Activated B cell treated with CpG ODN at 0.5 μM for 24 hours (primary cell): ENCODE measurements around the gene NDST1. TPM values are rescaled to one million over a fixed set of nuclear protein-coding genes. Genes with fewer than 3 reads are reported as not detected.

Experiments
- ATAC-seq: fragments of 200-7000 bp; cut with Tn5 transposase; one replicate; pipeline ENCODE4 v1.10.0; 2021; ENCODE audit warnings: low read depth, mild to moderate bottlenecking, moderate library complexity
- CTCF ChIA-PET: fragments of 350-600 bp; sonication (Branson Sonifier 250); formaldehyde crosslinking; loops from one replicate; lab custom pipeline; 2021; ENCODE audit warnings: antibody characterized with exemption; lab: Charles Lee
- POLR2A ChIA-PET: fragments of 350-600 bp; sonication (Branson Sonifier 250); formaldehyde crosslinking; loops from one replicate; lab custom pipeline; 2021; ENCODE audit warnings: antibody characterized with exemption; lab: Charles Lee
- DNase-seq: peaks from one replicate; pipeline ENCODE4 v3.0.0; 2022
- H3K27ac Mint-ChIP-seq: one replicate; pipeline ENCODE4 v1.8.0; 2020; ENCODE audit warnings: mixed read lengths
- H3K27me3 Mint-ChIP-seq: one replicate; pipeline ENCODE4 v1.8.0; 2021; ENCODE audit warnings: mixed read lengths
- H3K36me3 Mint-ChIP-seq: one replicate; pipeline ENCODE4 v1.8.0; 2021; ENCODE audit warnings: low read depth, mixed read lengths
- H3K4me1 Mint-ChIP-seq: one replicate; pipeline ENCODE4 v1.8.0; 2021; ENCODE audit warnings: mixed read lengths
- H3K4me3 Mint-ChIP-seq: one replicate; pipeline ENCODE4 v1.8.0; 2020; ENCODE audit warnings: mild to moderate bottlenecking, mixed read lengths
- H3K9me3 Mint-ChIP-seq: one replicate; pipeline ENCODE4 v1.8.0; 2020; ENCODE audit warnings: mixed read lengths
- CTCF ChIP-seq: fragments of 200-600 bp; IDR thresholded peaks from one replicate; pipeline ENCODE4 v1.8.0; 2022; ENCODE audit warnings: antibody characterized with exemption, mild to moderate bottlenecking
- intact Hi-C: fragments of 100-400 bp; cut with micrococcal nuclease; formaldehyde crosslinking; loops from one replicate; pipeline ENCODE4 v1.15.1; 2024
- total RNA-seq: library from RNA; stranded (reverse); gene quantifications from 2 replicates; pipeline ENCODE4 v1.2.3, GENCODE V29; 2022

The NDST1 gene
- total RNA-seq, 1 donor from 2014 or later: 8.1 TPM

- Mint-ChIP-seq H3K36me3 (no peaks in the 10 kb centered on the region), H3K27ac (no peak overlapping the region), H3K4me1 (peaks cover 7% of the 10 kb centered on the region), H3K27me3 (no peaks in the 10 kb centered on the region), H3K9me3 (no peaks in the 10 kb centered on the region), H3K4me3 (no peak overlapping the region)
- no peak for TF ChIP-seq CTCF
- ChIA-PET CTCF (interaction anchor here (10.9 kb wide), 1 partner anchor 97 kb away, joined by 122 read pairs; no protein-coding TSS in a partner anchor), POLR2A (no interaction called here)
- DNase-seq (no peak), ATAC-seq (no peak)
- intact Hi-C loops: no loop called here
These were observed 49.6 kb downstream of the NDST1 start for GRCh38 chr5:150557509-150557872.

DNA sequence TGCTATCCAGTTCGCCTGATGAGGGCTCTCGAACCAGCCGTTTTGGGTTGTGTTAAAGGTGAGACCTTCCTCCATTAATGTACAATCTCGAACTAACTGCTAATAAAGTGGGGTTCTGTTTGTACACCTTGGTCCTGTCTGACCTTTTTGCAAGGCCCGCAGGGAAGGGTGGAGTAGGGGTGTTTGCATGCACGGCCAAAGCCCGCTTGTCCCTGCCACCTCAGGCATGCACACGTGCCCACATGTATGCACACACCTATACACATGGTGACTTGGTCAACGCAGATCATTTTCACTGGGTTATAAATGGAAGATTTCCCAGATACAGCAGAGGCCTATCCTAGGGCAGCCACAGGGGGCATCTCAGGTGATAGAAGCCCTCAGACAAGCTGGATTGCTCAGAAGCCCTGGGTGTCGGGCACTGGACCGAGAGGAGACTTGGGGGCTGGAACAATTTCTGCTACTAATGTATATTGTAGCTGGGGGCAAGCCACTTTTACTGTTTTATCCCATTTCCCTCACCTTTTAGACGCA is 50.2 kb downstream of the NDST1 start:
- DNase-seq (no peak), ATAC-seq (no peak)
- no peaks in the 10 kb centered on the region for H3K36me3 Mint-ChIP-seq
- TF ChIP-seq CTCF: no peak
- peaks cover 7% of the 10 kb centered on the region for H3K4me1 Mint-ChIP-seq
- intact Hi-C loops: no loop called here
- H3K27ac Mint-ChIP-seq: no peak overlapping the region
- H3K9me3 Mint-ChIP-seq: no peaks in the 10 kb centered on the region
- no peak overlapping the region for H3K4me3 Mint-ChIP-seq
- no peaks in the 10 kb centered on the region for H3K27me3 Mint-ChIP-seq
- ChIA-PET POLR2A (no interaction called here), CTCF (interaction anchor here (1.5 to 10.9 kb wide), 3 partner anchors 13 to 289 kb away, joined by 5 to 122 read pairs (median 40); partner anchors contain the start of gene IRGM)

GRCh38 chr5:150559088-150559487 is 51.2 kb downstream of the NDST1 start:
- H3K4me3 Mint-ChIP-seq: no peak overlapping the region
- ATAC-seq: no peak
- DNase-seq: no peak
- ChIA-PET CTCF (interaction anchor here (1.5 to 10.9 kb wide), 6 partner anchors 14 to 288 kb away, joined by 5 to 122 read pairs (median 18); partner anchors contain the start of genes IRGM, RBM22 and SMIM3), POLR2A (interaction anchor here (1.4 kb wide), 1 partner anchor 141 kb away, joined by 4 read pairs; the partner anchor contains the start of gene RBM22)
- TF ChIP-seq CTCF: no peak
- H3K27ac Mint-ChIP-seq: no peak overlapping the region
- H3K4me1 Mint-ChIP-seq: peaks cover 7% of the 10 kb centered on the region
- H3K9me3 Mint-ChIP-seq: no peaks in the 10 kb centered on the region
- H3K27me3 Mint-ChIP-seq: no peaks in the 10 kb centered on the region
- intact Hi-C loops: no loop called here
- H3K36me3 Mint-ChIP-seq: no peaks in the 10 kb centered on the region

DNA sequence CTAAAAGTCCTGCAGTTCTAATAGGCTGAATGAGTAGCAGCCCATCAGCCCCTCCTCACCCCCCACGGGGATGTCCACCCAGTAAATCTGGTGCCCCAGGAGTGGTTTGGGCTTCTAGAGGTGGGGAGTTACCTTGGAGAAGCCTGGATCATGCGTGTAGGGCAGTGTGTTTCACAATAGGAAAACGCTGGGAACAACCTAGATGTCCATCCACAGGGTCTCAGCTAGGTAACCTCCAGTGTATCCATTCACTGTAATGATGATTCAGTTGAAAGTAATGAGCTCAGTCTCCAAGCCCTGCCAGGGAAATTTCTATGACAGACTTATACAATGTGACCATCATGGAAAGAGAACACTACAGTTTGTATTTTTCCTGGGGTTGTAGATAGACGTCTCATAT is 51.8 kb downstream of the NDST1 start:
- DNase-seq: no peak

More for the DNA sequence above, 51.8 kb downstream of the NDST1 start:
- peaks cover 7% of the 10 kb centered on the region for H3K4me1 Mint-ChIP-seq
- intact Hi-C loops: loop anchor here (2.0 to 5.0 kb wide), 2 partner anchors 67 to 218 kb away; partner anchors contain the start of gene SMIM3
- no peak overlapping the region for H3K4me3 Mint-ChIP-seq
- TF ChIP-seq CTCF: no peak
- H3K27ac Mint-ChIP-seq: no peak overlapping the region
- no peaks in the 10 kb centered on the region for H3K36me3 Mint-ChIP-seq
- ATAC-seq: no peak
- no peaks in the 10 kb centered on the region for H3K27me3 Mint-ChIP-seq
- CTCF ChIA-PET: interaction anchor here (0.8 to 10.9 kb wide), 14 partner anchors 11 to 492 kb away, joined by 3 to 122 read pairs (median 7); partner anchors contain the start of genes IRGM, MYOZ3, RBM22 and SMIM3
- no peaks in the 10 kb centered on the region for H3K9me3 Mint-ChIP-seq
- POLR2A ChIA-PET: interaction anchor here (1.1 to 1.4 kb wide), 3 partner anchors 96 to 287 kb away, joined by 3 to 4 read pairs (median 4); partner anchors contain the start of gene RBM22
